NCI-H526 (cell line): ENCODE results near the gene TPMT.
"Not testable (repeated sequence)": the region's sequence is repeated elsewhere in the genome, so short reads cannot be mapped to it uniquely, and the experiment has no call there.

ENCODE experiments used
- DNase-seq, 2 experiments: peaks; one replicate each; lab custom pipeline; 2025; lab: John Stamatoyannopoulos, UW

The TPMT gene

GRCh38 chr6:18154507-18155149 lies at the start of gene TPMT:
TSS of gene TPMT (minus strand) at chr6:18155077. CDS start at chr6:18149127, 5,950 bp downstream.
- DNase-seq, result peak; percentile 90 to 98

GRCh38 chr6:18203786-18204185 lies 48.9 kb upstream of the TPMT start:
- no peak for DNase-seq

- no peak for DNase-seq
Measured at GRCh38 chr6:18192026-18192425, 37.1 kb upstream of the TPMT start.

GRCh38 chr6:18189196-18189595 lies 34.3 kb upstream of the TPMT start:
- DNase-seq, result no peak

- DNase-seq, result no peak
Measured at GRCh38 chr6:18187701-18188100, 32.8 kb upstream of the TPMT start.

GRCh38 chr6:18186540-18187250 lies 31.8 kb upstream of the TPMT start:
- DNase-seq, result no peak

- no peak for DNase-seq
Measured at GRCh38 chr6:18186033-18186432, 31.2 kb upstream of the TPMT start.

GRCh38 chr6:18185624-18186023 lies 30.7 kb upstream of the TPMT start:
- no peak for DNase-seq

- no peak for DNase-seq
Measured at GRCh38 chr6:18183766-18184165, 28.9 kb upstream of the TPMT start.

- DNase-seq, result no peak
Measured at GRCh38 chr6:18182568-18182967, 27.7 kb upstream of the TPMT start.

GRCh38 chr6:18179770-18180356 lies 25.0 kb upstream of the TPMT start:
- DNase-seq, result no peak

- DNase-seq, result no peak
Measured at GRCh38 chr6:18178960-18179615, 24.2 kb upstream of the TPMT start.

- DNase-seq, result no peak
Measured at GRCh38 chr6:18177286-18177965, 22.5 kb upstream of the TPMT start.

GRCh38 chr6:18176198-18176597 lies 21.3 kb upstream of the TPMT start:
- not testable (repeated sequence) for DNase-seq

GRCh38 chr6:18171871-18172270 lies 17.0 kb upstream of the TPMT start:
- no peak for DNase-seq

GRCh38 chr6:18168264-18168663 lies 13.4 kb upstream of the TPMT start:
- no peak for DNase-seq

- no peak for DNase-seq
Measured at GRCh38 chr6:18166312-18167036, 11.6 kb upstream of the TPMT start.

GRCh38 chr6:18165751-18166150 lies 10.9 kb upstream of the TPMT start:
- DNase-seq, result no peak

GRCh38 chr6:18162401-18162800 lies 7.5 kb upstream of the TPMT start:
- DNase-seq, result no peak

- DNase-seq, result no peak
Measured at GRCh38 chr6:18161431-18161830, 6.6 kb upstream of the TPMT start.

- DNase-seq, result no peak
Measured at GRCh38 chr6:18160911-18161310, 6.0 kb upstream of the TPMT start.
